NCI-H510A treated with DMSO at 0.1 percent for 48 hours (cell line): Measurements from ENCODE around the gene KBTBD4.
"Not testable (repeated sequence)": the region's sequence is repeated elsewhere in the genome, so short reads cannot be mapped to it uniquely, and the experiment has no call there.

Experiments used
- DNase-seq: peaks from one replicate; lab custom pipeline; 2025; lab: John Stamatoyannopoulos, UW

Gene KBTBD4

DNA sequence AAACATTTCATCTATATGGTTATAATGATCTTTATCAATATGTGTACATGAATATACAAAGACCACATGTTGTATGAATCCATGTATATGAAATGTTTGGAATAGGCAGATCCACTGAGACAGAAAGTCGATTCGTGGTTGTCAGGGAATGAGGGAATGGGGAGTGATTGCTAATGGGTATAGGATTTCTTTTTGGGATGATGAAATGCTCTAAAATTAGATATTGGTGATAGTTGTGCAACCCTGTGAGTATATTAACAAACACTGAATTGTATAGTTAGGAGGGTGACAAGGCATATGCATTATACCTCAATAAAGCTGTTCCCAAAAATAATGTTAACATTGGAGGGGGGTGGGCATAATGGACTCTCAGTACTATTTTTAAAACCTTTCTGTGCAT is 18.3 kb downstream of the KBTBD4 start:
- DNase-seq: no peak

DNA sequence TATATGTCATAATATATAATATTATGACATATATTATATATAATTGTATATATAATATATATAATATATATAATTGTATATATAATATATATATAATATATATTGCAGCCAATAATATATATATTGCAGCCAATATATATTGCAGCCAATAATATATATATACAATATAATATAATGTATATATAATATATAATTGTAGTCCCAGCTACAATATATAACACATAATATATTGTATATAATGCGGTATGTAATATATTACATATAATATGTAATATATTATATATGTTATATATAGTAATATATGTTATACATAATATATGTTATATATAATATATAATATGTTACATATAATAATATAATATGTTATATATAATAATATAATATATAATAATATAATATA is 20.1 kb downstream of the KBTBD4 start:
- no peak for DNase-seq

DNA sequence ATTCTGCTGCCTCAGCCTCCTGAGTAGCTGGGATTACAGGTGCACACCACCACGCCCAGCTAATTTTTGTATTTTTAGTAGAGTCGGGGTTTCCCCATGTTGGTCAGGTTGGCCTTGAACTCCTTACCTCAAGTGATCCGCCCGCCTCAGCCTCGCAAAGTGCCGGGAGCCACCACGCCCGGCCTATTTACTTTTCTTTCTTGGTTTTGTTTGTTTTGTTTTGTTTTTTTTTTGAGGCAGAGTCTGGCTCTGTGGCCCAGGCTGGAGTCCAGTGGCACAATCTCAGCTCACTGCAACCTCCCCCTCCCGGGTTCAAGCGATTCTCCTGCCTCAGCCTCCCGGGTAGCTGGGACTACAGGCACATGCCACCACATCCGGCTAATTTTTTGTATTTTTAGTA is 21.8 kb downstream of the KBTBD4 start:
- not testable (repeated sequence) for DNase-seq

DNA sequence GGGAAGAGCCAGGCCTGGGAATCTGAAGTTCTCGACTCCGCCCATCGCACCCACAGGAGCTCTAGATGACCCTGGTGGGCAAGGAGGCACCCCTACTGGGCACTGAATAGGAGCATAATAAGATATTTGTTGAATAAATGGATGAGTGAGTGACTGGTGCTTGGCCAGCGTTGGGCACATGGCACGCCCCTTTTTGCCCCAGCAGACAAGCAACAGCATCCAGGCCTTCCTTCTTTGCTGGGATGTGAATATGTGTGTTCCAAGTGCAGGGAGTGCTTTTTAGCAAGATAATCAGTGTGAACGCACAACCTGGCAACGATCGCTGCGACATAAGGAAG is 25.4 kb downstream of the KBTBD4 start:
- no peak for DNase-seq

DNA sequence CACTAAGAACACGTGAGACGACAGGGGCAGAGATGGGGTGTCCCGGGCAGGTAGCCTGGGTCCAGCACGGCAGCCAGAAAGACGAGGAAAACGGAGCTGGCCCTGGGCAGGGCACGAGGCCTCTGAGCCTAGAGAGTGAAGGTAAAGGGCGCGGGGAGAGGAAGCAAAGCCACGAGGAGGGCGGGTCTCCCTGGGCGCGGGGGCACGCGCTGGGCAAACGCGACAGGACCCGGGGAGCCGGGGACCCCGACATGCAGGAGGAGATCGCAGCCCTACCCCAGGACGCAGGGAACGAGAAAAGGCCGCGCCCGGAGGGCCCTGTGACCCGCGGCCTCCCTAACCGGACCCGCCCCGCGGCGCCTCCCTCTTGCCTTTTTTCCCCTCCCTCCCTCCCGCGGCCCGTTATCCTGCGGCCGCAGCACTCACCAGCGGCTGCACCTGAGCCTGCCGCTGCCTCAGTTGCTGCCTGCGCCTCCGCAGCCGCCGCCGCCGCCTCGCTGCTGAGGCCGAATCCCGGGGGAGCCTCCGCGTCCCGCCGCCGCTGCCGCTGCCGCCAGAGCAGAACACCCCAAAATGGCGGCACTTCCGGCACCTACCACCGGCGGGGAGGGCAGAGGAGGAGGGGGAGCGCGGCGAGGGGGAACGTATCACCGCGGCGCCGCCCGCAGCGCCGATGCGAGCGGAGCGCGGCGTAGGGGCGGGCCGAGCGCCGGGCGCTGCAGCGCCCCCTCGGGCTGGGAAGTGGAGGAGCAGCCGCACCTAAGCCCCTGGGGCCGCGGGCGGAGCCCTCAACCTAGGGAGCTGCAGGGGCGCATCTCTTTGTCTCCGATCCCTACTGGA is 26.0 kb downstream of the KBTBD4 start, which contains the start of gene CELF1:
CELF1 (minus strand) TSS at position 567 of the 840 bp plus-strand sequence. CDS start 53,609 bp downstream, outside the sequence.
- peak; percentile 35 for DNase-seq

DNA sequence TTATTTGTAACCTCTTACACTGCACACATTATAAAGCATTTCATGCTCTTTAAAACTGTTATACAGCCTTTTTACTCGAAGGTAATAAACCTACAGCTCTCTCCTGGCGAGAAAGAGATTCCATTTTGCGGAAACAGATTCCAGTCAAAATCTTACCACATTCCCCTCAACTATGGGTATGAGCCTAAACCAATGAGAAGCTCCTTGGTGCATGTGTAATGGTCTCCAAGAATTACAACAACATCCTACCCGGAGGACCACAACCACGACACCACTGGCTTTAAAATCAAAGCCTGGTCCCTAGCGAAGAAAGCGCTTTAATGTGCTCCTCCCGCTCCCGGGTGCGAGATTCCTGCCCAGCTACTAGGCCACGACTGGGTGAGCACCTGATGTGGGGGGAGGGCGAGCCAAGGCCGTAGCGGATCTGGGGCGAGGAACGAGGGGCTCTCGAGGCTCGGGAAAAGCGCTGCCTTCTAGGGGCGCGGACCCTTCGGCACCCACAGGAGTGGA is 26.7 kb downstream of the KBTBD4 start:
- no peak for DNase-seq

DNA sequence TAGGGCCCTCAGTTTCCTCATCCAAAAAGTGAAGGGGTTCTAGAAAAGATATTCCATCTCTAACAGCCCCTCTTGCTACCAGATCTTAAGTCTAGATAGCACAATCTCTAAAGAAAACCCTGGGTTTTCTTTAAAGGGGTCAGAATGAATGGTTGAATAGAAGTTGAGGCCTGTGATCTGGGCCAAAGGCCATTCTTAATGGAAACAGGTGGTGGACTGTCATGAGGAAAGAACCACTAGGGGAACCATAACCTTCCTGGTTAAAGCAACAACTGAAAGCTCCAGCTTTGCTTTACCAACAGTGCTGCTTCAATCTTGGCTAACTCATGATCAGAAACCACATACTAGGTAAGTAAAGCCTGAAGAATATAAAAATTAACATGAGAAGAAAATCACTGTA is 27.7 kb downstream of the KBTBD4 start:
- DNase-seq: no peak

DNA sequence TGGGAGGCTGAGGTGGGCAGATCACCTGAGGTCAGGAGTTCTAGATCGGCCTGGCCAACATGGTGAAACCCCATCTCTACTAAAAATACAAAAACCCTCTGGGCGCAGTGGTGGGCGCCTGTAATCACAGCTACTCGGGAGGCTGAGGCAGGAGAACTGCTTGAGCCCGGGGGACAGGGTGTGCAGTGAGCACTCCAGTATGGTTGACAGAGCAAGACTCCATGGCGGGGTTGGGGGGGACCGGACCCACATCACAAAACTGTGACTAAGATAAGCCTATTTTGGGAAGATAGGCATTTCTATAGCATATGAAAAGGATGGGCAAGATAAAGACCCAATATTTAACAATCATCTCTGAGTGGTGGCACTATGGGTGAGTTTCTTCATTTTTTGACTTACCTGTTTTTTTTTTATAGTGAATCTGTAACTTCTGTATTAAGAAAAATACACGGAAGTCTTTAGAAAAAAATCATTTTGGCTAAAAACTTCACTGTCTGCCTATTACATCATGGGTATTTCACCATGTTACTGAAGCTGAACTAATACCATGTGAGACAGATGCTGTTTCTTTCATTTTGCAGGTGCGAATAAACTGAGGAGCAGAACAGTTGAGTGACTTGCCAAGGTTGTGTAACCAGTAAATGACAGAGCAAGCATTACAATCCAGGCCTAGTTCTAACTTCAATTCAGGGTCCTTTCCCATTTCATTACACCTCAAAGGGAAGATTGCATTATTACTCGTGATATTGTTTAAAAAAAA is 28.3 kb downstream of the KBTBD4 start:
- DNase-seq: no peak

DNA sequence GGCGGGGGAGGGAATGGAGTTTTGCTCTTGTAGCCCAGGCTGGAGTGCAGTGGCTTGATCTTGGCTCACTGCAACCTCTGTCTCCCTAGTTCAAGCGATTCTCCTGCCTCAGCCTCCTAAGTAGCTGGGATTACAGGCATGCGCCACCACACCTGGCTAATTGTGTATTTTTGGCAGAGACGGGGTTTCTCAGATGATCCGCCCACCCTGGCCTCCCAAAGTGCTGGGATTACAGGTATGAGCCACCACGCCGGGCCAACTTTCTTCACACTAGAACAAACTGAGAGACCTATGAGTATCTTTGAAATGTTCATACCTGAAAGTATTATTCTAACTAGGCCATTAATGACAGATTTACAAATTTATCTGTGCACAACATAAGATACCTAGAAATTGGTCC is 32.5 kb downstream of the KBTBD4 start:
- DNase-seq: not testable (repeated sequence)

DNA sequence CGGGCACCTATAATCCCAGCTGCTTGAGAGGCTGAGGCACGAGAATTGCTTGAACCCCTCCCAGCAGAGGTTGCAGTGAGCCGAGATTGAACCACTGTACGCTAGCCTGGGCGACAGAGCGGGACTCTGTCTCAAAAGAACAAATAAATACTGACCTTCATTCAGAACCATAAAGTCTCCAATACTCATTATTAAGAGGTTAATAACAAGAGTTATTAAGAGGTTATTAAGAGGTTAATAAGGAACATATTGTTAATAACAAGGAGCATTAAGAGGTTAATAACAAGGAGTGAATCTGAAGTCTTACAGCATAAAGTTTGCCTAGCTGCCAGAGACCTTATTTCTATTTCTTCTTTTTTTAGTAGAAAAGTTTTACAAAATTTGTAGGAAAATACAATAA is 33.5 kb downstream of the KBTBD4 start:
- DNase-seq: no peak

DNA sequence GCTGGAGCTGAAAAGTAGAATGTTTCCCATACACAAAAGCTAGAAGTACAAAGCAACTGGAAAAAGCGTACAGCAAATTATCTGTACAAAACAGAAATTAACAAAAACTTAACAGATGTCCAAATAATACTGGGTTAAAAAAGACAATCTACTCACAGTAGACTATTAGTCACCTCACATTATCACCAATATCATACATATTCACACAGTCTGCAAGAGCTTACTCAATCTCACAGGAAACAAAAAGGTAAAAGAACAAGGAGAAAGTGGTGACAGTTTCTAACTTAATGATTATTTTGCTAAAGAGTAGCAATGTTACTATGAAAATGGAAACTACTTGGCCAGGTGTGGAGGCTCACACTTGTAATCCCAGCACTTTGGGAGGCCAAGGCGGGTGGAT is 37.7 kb downstream of the KBTBD4 start:
- no peak for DNase-seq

DNA sequence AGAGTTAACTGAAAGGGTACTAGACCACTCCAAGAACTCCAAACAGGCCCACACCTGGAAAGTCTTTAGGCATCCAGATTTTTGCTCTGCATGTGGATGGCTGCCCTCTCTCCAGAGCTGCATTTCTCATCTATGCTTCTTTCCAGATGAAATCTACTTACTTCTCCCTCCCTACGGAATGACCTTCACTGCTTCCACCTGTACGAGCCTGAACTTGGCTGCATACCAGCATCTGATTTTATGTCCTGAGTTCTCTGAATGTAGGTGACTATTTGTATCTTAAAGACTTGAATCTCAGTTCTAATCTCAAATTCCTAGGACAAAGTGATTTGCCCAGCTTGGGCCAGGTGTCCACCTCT is 39.1 kb downstream of the KBTBD4 start:
- DNase-seq: no peak

DNA sequence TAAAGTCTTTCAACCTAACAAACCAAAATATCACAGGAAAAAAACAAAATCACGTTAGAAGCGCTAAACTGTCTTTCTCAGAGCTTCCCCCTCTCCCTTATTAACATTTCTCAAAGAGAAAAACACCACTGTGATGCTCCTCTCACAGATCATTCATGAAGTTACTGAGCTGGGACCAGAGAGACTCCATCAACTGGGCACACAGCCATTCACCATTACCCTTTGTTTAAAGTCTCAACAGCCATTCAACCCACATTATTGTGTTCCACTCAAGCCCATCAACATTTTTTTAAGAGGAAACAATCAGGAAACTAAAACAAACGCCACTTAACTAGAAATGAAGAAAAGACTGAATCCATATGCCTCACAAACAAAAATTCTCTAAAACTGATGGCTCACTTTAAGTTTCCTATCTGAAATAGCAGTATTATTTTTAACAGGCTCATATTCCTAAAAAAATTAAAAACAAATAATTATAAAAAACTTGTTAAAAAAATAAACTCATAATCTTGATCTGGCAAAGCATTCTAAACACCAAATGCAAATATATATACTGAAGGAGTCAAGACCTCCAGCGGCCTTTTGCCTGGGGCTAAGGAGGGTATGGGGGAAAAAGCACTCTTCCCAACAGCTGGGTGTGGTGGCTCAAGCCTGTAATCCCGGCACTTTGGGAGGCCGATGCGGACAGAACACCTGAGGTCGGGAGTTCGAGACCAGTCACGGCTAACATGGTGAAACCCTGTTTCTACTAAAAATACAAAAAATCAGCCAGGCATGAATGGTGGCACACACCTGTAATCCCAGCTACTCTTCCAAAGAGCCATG is 39.8 kb downstream of the KBTBD4 start:
- DNase-seq: no peak

DNA sequence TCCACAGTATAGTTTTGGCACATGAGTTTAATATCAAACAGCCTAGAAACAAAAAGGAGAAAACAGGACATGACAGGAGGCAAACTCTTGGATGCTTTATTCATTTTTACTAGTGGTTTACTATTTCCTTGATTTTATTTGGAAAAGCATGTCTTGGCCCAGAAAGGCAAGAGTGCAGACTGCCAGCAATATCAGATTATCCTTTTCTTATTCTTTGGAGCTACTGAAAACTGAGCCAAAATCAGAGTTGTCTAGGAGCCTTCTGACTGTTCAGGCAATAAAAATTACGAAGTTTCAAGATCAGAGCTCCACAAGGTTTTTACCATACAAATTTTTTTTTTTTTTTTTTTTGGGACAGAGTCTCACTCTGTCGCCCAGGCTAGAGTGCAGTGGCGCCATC is 41.9 kb downstream of the KBTBD4 start:
- no peak for DNase-seq

DNA sequence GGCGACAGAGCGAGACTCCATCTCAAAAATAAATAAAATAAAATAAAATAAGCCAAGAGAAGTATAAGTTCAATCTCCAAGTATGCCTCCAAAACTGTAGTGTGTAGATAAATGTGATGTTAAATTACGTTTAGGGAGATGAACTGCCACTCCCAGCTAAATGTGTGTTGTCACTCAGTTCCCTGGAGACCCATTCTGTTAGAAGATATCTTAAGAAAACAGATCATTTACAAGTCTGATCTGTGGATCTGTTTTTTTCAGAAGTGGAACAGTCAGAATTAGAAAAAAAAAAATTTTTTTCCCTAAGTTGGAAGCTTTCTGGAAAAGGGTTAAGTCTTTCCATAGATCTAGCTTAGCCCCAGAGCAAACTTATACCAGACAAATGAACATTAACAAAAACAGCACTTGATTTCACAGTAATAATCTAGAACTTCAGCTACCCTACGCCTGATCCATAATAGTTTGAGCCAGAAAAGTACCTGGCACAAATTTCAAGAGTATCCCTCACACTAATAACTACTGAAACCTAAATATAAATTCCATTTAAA is 44.0 kb downstream of the KBTBD4 start:
- no peak for DNase-seq

DNA sequence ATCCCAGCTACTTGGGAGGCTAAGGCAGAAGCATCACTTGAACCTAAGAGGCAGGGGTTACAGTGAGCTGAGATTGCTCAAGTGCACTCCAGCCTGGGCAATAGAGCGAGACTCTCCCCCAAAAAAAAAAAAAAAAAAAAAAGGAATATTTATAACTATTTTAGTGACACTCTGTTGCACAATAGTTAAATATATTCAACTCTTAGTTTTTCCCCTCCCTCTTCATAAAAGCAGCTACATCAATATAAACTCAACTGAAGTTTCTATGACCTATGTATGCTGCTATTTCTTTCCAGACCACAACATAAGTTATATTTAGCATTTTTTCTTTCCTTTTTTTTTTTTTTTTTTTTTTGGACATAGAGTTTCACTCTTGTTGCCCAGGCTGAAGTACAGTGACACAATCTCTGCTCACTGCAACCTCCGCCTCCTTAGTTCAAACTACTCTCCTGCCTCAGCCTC is 45.0 kb downstream of the KBTBD4 start:
- DNase-seq: no peak

DNA sequence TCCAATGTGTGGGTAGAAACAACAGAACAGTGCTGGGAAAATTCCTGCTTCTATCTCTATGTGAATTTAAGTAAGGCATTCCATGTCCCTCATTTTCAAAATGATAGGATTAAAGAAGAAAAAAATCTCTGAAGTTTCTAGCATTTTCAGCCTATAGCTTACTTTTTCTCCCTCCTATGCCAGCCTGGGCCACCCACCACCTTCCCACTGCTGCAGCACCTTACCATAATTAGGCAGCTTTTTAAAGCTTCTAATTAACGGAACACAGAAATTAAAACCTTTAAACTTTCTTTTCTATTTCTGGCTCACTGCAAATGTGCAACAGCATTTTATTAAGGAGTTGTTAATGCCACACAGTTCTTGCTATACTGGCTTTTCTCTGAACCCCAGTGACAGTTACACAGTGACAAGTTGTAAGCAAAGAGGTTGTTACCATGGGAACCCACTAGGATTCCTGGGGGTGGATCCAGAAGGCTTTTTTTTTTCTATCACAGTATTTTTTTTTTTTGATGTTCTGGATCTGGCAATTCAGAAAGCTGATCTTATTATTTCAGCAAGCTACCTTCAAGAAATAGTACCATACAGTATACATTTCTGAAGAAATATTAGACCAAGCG is 46.1 kb downstream of the KBTBD4 start:
- no peak for DNase-seq

DNA sequence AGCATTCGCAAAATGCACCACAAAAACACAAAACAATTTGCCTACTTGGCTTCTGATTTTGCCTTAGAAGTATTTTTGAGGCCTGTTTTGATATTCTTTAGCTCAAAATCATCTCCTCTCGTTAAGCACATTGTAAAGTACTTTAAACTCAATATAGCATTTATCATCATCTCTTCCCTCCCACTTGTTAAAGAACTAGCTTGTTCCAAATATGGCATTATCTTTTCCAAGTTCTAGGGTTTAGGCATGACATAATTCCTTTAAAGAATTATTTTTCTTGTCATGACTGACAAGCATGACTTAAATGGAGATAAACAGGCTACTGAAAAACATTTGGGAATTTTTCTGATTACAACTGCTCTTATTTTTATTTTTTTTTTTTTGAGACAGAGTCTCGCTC is 47.1 kb downstream of the KBTBD4 start:
- no peak for DNase-seq

DNA sequence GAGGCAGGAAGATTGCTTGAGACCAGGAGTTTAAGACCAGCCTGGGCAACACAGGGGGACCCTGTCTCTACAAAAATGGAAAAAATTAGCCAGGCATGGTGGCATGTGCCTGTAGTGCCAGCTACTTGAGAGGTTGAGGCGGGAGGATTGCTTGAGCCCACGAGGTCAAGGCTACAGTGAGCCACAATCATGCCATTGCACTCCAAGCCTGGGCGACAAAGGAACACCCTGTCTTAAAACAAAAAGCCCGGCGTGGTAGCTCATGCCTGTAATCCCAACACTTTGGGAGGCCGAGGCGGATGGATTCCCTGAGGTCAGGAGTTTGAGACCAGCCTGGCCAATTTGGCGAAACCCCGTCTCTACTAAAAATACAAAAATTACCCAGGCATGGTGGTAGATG is 48.0 kb downstream of the KBTBD4 start:
- not testable (repeated sequence) for DNase-seq

DNA sequence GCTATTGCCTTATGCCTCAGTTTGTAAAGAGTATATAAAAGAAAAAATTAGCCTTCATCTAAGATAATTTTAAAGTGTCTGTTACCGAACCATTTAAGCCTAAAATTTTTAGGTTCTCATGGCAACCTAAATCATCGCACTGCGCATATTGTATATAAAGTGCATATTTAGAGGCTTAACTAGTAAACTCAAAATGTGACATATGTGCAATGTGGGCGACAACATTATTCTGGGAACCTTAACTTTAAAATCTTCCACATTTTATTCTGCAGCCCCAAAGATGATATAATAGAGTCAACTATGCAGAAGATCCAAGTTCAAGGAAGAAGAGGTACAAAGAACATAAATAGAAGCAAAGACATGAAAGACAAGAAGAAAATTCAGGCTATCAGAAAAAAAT is 48.8 kb downstream of the KBTBD4 start:
- no peak for DNase-seq

DNA sequence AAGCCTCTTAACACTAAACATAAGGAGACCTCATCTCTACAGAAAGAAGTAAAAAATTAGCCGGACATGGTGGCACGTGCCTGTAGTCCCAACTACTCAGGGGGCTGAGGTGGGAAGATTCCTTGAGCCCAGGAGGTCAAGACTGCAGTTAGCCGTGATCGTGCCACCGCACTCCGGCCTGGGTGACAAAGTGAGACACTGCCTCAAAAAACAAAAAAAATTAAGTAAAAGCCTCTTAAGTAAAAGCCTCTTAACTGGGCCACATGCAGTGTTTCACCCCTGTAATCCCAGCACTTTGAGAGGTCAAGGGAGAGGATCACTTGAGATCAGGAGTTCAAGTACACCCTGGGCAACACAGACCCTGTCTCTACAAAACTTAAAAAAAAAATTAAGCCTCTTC is 51.6 kb downstream of the KBTBD4 start:
- no peak for DNase-seq

DNA sequence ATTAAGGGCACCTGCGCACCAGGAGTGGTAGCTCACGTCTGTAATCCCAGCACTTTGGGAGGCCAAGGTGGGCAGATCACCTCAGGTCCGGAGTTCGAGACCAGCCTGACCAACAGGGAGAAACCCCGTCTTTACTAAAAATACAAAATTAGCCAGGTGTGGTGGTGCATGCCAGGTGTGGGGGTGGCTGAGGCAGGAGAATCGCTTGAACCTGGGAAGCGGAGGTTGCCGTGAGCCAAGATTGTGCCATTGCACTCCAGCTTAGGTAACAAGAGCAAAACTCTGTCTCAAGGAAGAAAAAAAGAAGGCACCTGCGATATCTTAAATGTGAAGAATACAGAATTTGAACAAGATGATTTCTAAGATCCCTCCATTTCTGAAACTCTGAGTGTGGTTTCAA is 52.7 kb downstream of the KBTBD4 start:
- not testable (repeated sequence) for DNase-seq
